GM21723 (cell line): ENCODE results near the gene IFT57.

Experiments
- ATAC-seq: cut with Tn5 transposase; IDR thresholded peaks from one replicate; pipeline ENCODE4 v1.9.1; 2021; ENCODE audit warnings: mild to moderate bottlenecking, moderate library complexity; ENCODE audit not compliant: unreplicated experiment

Gene IFT57

DNA sequence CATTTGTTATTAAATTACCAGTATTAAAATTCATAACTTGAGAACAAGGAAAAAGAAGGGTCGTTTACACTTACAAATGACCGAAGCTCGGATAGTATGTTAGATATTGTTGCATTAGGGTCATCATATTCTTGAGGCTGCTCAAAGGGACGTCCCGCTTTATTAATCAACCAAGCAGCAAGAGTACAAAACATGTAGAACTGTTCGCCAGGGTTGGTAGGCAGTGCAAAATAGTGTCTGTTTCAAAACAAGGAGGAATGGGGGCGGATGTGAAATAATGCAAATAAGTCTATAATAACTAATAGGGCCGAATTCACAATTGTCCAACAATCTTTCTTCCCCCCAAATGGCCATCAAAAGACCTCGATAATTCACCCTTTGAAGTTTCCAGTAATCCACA lies 2.9 kb downstream of the IFT57 start:
- no peak for ATAC-seq

DNA sequence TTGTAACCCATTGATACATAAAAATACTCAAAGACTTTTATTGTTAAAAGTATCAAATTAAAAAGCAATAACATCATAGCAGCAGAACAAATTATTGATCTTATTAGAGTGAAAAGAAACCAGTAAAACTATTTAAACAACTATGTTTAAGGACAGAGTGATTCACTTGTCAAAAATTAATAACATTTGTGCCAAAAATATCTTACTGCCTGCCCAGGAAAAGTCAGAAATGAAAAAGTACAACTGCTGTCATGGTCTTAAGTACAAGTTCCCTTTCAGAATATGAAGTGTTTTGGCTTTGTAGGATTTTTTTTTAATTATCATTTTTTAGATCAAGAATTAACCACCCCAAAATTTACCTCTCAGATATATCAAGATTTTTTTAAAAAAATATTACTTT lies 3.4 kb downstream of the IFT57 start:
- ATAC-seq, result no peak

DNA sequence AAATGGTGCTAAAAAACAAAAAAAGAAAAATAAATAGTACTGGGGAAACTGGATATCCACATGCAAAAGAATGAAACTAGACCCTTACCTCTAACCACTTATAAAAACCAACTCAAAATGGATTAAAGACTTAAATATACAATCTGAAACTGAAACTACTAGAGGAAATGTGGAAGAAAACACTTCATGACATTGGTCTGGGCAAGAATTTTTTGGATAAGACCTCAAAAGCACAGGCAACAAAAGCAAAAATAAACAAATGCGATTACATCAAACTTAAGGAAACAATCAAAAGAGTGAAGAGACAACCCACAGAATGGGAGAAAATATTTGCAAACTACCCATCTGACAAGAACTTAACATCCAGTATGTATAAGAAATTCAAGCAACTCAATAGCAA lies 6.4 kb downstream of the IFT57 start:
- no peak for ATAC-seq

DNA sequence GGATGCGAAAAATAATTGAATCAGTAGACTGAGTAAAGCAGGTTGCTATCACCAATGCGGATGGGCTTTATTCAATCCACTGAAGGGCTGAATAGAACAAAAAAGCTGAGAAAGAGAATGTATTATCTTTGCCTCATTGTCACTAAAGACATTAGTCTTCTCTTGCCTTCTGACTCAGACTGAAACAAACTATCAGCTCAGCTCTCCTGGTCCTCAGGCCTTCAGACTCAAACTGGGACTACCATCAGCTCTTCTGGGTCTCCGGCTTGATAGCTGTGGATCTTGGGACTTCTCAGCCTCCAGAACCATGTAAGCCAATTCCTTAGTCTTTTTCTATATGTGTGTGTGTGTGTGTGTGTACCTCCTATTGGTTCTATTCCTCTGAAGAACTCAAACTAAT lies 12.6 kb downstream of the IFT57 start:
- peak; percentile 49 for ATAC-seq

DNA sequence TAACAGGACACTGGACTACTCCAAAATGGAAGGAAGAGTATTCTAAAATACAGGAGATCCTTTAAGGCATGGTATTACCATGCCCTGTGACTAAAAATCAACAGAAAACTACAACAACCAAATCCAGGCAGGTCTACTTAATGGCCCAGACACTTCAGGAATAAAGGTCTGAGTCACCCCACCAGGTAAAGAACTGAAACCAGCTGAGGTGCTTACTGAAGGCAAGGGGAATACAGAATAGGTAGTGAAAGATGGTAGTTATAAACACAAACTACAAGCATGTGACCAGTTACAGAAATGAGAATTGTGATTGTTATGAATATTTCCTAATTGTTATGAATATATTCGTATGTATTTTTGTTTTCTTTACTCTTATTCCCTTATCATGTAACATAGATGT lies 13.4 kb downstream of the IFT57 start:
- peak; percentile 98 for ATAC-seq

DNA sequence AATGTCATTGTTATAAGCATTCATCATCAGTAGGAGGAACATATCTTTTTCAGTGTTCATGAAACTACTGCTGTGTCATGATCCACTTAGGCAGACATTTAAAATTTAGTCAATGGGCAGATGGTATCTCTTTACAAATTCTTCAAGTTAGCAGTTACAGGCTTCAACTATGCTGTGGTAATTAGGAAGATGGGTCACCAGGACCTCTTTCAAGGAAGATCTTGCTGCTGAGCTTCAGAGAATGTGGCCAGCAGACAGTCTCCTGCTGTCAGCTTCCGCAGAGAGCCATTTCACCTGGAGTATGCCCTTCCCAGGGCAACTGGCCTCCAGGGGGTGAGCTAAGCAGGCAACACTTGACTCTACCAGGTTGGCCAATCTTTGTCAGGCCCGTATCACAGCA lies 19.4 kb downstream of the IFT57 start:
- no peak for ATAC-seq

DNA sequence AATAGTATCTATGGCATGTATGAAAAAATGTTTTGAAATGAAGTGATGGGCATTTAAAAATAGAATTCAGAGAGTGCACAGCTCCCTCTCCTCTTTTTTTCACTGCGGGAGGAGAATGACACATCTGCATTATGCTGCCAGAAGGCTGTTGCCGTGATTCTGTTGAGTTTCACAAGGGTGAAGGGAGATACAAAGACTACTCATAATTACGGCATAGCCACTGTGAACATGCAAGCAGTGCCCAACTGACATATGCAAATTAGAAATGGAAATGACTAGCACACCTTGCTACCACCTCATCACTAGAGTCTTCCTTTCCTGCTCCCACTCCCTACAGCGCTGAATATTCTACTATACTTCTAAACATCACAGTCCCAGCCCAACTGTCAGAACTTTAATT lies 20.1 kb downstream of the IFT57 start:
- no peak for ATAC-seq

DNA sequence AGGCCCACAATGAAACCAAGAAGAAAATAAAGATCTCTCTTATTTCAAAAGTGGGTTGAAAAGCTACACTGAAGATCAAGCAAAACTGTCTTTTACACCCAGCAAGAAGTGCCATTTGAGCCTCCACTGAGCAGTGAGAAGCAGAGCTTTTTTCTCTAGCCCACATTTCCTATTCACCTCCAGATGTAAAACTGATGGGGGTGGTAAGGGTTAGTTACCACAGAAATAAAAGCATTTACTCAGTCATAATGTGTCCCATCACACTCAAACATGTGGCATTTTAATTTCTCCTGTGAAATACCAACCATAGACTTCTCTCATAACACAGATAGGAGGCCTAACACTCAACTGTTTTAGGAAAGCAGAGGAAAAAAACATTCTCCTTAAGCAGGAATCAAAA lies 21.0 kb downstream of the IFT57 start:
- ATAC-seq, result no peak

DNA sequence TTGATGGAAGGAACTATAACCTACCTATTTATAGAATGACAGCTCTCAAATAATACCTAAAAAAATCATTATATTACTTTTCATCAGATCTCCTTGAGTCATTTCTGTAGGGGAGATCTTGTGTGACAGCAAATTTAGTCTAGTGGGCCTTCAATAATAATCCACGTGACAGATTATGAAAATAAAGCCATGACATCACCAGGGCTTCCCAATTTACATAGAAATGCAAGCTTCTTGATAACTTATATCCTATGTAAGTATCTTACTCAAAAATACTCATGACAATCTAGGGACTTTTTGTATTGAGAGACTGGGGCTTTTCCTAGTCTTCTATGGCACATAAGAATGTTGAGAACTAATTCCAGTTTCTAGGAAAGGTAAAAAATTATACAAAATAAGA lies 21.6 kb downstream of the IFT57 start:
- no peak for ATAC-seq

DNA sequence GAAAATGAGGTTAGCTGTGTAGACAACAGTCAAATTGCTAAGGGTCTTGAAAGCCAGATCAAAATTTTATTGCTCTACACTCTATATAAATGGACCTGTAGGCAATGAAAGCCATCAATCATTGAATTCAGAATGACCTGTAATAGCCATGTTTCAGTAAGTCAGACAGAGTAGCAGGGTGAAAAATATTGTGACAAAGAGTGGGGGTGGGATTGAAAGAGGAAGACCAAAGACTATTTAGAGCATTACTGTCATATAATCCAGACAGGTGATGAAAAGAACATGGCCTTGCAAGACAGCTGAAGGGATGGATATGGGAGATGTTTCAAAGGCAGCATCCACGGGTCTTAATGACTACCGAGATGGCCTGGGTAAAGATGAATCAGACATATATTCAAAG lies 22.2 kb downstream of the IFT57 start:
- ATAC-seq, result no peak

DNA sequence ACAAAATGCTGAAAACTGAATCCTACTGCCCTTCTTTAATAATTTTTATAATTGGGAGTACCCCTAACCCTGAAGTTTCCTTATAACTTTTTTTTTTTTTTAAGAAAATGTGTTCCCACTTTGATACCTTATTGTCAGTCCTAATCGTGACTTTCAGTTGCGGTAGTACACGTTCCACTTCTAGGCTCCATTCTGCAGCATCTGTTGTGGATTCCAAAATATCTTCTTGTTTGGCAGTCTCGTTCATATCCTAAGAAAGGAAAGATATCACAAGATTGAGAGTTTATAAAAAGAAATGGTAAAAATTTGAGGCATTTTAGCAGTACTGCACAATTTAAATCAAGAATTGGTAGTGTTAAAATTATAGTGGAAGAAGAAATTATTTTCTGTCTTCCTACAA lies 30.8 kb downstream of the IFT57 start:
- ATAC-seq, result no peak

DNA sequence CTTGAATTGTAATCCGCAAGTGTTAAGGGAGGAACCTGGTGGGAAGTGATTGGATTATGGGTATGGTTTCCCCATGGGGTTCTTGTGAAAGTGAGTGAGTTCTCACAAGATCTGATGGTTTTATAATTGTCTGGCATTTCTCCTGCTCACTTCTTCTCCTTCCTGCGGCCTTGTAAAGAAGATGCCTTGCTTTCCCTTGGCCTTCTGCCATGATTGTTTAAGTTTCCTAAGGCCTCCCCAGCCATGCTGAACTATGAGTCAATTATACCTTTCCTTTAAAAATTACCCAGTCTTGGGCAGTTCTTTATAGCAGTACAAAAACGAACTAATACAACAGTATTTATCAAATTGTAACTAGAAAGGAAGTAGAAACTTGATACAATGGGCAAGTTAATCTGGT lies 31.9 kb downstream of the IFT57 start:
- no peak for ATAC-seq

DNA sequence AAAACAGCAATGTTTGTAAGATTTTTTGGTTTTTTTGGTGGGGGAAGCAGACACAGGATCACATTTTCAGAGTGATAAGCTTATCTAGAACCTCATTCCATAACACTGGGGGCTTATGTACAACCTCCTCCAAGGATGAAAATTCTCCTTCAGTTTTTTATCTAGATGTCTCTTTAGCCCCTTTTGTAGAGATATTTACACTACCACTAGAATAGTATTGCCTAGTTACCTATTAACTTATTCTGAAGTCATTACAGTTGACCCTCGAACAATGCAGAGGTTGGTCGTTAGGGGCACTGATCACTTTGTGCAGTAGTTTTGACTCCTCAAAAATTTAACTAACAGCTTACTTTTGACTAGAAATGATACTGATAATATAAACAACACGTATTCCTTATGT lies 32.8 kb downstream of the IFT57 start:
- ATAC-seq, result no peak

DNA sequence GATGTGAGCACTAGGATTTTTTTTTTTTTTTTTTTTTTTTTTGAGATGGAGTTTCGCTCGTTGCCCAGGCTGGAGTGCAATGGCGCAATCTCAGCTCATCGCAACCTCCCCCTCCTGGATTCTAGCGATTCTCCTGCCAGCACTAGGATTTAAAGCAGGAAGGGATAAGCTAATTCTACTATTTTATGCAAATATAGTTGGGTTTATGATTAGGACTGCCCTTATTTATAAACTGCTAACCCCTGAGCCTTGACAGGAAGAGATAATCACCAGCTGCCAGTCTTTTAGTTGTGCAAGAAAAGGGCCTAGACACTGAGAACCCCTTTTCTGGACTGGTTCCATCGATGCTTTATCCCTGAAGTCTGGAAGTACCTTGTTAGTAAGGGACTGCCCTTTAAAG lies 36.7 kb downstream of the IFT57 start:
- no peak for ATAC-seq

DNA sequence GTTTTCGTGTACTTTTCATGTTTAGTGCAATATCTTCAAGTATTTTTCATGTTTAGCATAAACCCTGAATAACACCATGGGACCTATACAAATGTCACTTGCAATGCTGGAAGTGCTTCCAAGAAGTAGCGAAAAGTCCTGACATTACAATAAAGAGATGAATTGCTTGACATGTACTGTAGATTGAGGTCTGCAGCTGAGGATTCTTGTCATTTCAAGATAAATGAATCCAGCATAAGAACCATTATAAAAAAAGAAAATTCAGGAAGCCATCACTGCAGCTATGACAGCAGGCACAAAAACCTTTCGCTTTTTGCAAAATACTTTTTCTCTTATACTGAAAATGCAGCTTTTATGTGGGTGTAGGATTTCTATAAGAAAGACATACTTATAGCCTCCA lies 37.4 kb downstream of the IFT57 start:
- no peak for ATAC-seq

DNA sequence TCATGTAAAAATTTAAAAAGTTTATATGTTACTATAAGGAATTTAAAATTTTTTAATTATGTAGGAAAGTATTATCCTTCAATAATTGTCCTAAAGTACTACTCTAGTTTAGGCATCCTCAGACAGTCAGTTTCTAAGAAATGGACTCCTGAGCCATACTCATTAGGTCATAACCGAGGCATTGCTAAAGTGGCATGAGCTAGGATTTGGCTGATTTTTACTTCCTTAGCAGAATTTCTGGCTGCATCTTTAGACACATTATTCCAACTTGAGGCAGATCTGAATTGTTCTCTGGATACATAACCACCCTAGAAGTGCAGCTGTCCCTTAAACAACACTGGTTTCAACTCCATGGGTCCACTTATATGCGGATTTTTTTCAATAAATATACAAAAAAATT lies 38.3 kb downstream of the IFT57 start:
- no peak for ATAC-seq

DNA sequence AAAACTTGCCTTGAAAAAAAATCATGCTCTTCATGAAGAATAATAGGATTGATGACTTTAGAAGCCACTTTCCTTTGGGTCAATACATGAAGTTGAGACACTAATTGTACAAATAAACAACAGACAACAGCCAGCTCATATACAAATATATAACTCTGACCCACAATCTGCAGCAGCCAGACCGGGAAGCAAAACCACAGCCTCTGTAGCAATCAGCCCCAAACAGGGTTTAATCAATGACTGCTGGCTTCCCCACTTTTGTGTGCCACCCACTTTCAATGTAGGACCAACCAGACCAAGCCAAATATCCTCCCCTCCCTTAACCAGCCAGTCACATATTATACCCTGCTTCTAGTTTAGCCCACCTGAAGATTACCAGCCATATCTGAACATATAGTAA lies 39.0 kb downstream of the IFT57 start:
- no peak for ATAC-seq

DNA sequence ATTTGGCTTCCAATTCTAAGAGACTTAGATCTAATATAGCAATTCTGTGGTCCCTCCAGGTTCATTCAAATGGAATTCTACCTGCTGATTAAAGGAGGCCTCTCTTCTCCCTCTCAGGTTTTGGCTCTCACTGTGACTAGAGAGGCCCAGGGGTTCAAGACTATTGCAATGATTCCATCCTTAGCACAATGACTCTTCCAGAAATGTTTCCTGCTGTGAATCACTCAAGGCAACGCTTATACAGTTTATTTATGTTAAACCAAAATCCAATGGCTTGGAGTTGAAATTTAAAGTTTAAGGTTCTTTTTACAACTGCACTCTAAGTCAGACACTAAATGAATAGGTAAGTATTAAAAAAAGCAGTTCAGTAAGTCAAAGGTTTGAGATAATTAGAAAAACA lies 39.9 kb downstream of the IFT57 start:
- no peak for ATAC-seq

DNA sequence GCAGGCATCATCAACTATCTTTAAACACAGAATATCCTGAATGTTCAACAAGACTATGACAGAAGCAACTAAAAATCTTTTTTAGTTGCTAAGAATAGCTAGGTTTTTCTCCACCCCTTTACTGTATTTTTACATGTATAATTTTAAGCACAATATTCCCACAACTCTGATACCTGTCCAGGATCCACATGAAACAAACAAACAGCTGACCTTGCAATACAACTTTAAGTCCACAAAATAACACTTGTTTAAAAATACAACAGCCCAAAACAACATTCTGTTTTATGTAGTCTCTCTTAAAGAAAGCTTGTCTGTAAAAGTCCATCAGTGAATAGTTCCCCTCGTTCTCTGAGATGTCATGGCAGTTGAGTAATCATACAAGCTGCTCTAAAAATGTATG lies 41.1 kb downstream of the IFT57 start:
- ATAC-seq, result no peak

DNA sequence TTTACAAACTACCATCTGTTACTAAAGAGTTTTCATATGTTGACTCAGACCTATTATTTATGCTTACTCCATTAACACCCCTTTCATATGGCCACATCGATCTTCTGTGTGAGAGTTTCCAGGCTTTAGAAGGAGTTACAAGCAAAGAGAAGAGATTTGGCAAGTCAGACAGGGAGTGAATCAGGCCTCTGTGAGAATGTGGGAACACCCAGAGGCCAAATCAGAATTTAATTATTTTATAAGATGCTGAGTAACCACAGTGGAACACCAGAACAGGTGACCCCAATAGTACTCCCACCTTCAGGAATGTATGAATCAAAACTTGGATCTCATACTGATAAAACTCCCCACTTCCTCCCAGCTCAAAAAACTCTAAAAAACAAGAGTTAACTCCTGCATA lies 42.0 kb downstream of the IFT57 start:
- ATAC-seq, result no peak

DNA sequence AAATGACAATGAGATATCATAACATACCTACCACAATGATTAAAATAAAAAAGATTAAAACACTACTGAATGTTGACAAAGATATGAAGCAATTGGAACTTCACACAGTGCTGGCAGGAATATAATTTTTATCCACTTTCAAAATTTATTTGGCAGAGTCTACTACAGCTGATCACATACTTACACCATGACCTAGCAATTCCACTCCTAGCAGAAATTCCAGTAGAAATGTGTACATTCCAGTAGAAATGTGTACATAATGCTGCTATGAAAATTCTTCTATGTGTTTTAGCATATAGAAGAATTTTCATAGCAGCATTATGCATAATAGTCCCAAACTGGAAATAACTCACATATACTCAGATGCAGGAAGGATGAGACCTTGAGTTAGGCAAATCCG lies 43.5 kb downstream of the IFT57 start:
- no peak for ATAC-seq

DNA sequence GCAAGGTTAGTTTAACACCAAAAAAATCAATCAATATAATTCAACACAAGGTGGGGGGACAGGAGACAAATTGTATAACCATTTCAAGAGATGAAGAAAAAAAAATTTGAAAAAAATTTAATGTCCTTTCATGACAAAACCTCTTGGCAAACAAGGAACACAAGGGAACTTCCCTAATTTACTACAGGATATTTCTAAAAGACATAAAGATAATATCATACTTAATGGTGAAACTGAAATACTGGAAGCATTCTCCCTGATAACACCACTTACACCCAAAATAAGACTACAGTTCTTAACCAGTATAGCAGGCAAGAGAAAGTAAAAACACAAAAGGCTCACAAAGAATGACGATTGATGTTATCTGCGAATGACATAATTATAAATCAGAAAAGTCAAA lies 44.7 kb downstream of the IFT57 start:
- no peak for ATAC-seq

DNA sequence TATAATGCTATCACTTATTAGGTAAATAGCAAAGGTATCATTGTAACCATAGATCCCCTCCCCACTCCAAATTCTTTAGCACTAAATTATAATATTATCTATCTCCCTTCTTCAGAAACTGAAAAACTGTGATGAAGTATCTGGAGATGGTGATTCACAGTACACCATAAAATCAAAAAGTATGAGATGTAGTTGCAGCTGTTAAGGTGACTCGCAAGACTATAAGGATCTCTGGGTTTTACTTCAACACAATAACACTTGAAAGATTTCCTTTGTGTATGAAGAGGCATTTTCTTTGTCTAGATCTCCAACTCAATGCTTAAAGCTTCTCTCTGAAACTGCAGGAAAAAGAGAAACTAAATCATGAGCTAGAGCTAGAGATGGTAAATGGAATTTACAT lies 46.9 kb downstream of the IFT57 start:
- ATAC-seq, result no peak

DNA sequence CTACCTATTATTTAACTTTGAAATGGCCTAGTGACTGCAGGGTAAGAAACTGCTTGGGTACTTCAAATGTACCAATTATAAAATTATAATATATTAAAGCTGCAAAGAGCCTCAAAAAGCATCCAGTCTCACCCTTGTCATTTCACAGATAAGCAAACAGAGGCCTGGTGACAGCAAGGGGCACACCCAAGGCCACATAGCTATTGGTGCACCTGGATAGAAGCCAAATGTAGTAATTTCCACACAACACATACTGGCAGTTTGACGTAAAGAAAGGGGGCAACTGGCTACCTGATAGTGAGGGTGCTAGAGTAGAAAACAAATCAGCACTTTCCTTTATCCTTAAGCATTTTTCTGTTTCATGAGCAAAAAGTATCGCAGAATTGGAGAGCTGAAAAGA lies 51.1 kb downstream of the IFT57 start:
- no peak for ATAC-seq
